Measurements from ENCODE around the gene SCT.

The SCT gene

DNA sequence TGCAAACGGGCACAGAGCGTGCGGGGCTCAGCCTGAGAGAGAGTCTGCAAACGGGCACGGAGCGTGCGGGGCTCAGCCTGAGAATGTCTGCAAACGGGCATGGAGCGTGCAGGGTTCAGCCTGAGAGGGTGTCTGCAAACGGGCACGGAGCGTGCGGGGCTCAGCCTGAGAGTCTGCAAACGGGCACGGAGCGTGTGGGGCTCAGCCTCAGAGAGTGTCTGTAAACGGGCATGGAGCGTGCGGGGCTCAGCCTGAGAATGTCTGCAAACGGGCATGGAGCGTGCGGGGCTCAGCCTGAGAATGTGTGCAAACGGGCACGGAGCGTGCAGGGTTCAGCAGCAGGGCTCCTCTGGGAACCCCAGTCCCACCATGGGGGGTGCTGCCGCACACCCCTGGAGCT lies 37.2 kb downstream of the SCT start:
- Histone ChIP-seq H3K9ac (no peak overlapping the region), H3K36me3 (ENCODE audit: control insufficient read depth, insufficient read depth, low read length) (no peaks in the 10 kb centered on the region), H3K27ac (no peak overlapping the region), H3K4me1 (no peaks in the 10 kb centered on the region), H2AFZ (no peak overlapping the region), H3K79me2 (peaks cover 3% of the 10 kb centered on the region), H3K27me3 (ENCODE audit: control insufficient read depth, insufficient read depth, low read length) (no peaks in the 10 kb centered on the region), H3K9me3 (ENCODE audit: control insufficient read depth, low read length) (no peaks in the 10 kb centered on the region), H3K4me2 (ENCODE audit: low read length) (no peak overlapping the region), H3K4me3 (ENCODE audit: low read depth, low read length) (no peak overlapping the region)
- TF ChIP-seq, protein P1, sequence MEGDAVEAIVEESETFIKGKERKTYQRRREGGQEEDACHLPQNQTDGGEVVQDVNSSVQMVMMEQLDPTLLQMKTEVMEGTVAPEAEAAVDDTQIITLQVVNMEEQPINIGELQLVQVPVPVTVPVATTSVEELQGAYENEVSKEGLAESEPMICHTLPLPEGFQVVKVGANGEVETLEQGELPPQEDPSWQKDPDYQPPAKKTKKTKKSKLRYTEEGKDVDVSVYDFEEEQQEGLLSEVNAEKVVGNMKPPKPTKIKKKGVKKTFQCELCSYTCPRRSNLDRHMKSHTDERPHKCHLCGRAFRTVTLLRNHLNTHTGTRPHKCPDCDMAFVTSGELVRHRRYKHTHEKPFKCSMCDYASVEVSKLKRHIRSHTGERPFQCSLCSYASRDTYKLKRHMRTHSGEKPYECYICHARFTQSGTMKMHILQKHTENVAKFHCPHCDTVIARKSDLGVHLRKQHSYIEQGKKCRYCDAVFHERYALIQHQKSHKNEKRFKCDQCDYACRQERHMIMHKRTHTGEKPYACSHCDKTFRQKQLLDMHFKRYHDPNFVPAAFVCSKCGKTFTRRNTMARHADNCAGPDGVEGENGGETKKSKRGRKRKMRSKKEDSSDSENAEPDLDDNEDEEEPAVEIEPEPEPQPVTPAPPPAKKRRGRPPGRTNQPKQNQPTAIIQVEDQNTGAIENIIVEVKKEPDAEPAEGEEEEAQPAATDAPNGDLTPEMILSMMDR (IDR thresholded peaks at IDR 0.05) = no peak

DNA sequence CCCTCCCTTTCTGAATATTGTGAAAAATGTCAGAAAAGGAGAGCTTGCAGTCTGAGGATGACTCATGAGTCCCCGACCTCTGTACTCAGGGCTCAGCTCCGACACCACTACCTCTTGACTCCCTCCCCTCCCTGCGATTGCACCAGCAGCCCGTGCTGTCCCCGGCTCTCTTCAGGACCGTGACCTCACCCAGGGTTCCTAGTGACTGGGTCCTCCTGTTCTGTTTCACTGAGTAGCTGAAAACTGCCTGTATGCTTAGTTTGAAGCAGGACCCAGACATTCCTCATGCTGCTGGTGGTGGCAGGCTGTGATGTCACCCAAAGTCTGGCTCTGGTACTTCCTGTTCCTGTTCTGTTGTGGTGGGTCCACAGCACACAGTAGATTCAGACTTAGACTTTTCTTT lies 39.0 kb downstream of the SCT start:
- Histone ChIP-seq H3K4me3 (ENCODE audit: low read depth, low read length) (no peak overlapping the region), H3K27ac (no peak overlapping the region), H3K27me3 (ENCODE audit: control insufficient read depth, insufficient read depth, low read length) (no peaks in the 10 kb centered on the region), H3K79me2 (peaks cover 12% of the 10 kb centered on the region), H3K9ac (no peak overlapping the region), H3K4me1 (no peaks in the 10 kb centered on the region), H3K36me3 (ENCODE audit: control insufficient read depth, insufficient read depth, low read length) (no peaks in the 10 kb centered on the region), H3K9me3 (ENCODE audit: control insufficient read depth, low read length) (no peaks in the 10 kb centered on the region), H2AFZ (no peak overlapping the region), H3K4me2 (ENCODE audit: low read length) (no peak overlapping the region)
- TF ChIP-seq, protein P1 (IDR thresholded peaks at IDR 0.05) = no peak

DNA sequence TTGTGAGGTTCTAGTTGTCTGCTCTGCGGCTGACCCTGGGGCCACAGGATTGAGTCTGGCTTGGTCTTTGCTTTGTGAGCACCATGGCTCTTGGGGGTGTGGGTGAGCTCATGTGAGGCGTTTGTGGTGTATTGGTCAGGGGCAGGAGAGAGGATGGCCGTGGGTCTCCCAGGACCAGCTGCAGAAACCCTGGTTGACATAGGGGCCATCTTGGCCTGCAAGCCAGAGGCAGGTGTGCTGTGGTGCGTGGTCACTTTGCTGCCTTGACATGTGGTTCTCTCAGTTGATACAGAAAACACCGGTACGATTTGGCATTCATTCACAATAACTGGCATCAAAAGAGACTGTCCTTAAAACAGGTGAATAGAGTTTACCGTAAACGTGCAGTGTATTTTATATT lies 39.4 kb downstream of the SCT start:
- Histone ChIP-seq H3K79me2 (peaks cover 12% of the 10 kb centered on the region), H3K9ac (no peak overlapping the region), H3K27me3 (ENCODE audit: control insufficient read depth, insufficient read depth, low read length) (no peaks in the 10 kb centered on the region), H3K9me3 (ENCODE audit: control insufficient read depth, low read length) (no peaks in the 10 kb centered on the region), H3K4me1 (no peaks in the 10 kb centered on the region), H3K36me3 (ENCODE audit: control insufficient read depth, insufficient read depth, low read length) (no peaks in the 10 kb centered on the region), H3K4me3 (ENCODE audit: low read depth, low read length) (no peak overlapping the region), H3K4me2 (ENCODE audit: low read length) (no peak overlapping the region), H2AFZ (no peak overlapping the region), H3K27ac (no peak overlapping the region)
- TF ChIP-seq, protein P1 (IDR thresholded peaks at IDR 0.05) = no peak

DNA sequence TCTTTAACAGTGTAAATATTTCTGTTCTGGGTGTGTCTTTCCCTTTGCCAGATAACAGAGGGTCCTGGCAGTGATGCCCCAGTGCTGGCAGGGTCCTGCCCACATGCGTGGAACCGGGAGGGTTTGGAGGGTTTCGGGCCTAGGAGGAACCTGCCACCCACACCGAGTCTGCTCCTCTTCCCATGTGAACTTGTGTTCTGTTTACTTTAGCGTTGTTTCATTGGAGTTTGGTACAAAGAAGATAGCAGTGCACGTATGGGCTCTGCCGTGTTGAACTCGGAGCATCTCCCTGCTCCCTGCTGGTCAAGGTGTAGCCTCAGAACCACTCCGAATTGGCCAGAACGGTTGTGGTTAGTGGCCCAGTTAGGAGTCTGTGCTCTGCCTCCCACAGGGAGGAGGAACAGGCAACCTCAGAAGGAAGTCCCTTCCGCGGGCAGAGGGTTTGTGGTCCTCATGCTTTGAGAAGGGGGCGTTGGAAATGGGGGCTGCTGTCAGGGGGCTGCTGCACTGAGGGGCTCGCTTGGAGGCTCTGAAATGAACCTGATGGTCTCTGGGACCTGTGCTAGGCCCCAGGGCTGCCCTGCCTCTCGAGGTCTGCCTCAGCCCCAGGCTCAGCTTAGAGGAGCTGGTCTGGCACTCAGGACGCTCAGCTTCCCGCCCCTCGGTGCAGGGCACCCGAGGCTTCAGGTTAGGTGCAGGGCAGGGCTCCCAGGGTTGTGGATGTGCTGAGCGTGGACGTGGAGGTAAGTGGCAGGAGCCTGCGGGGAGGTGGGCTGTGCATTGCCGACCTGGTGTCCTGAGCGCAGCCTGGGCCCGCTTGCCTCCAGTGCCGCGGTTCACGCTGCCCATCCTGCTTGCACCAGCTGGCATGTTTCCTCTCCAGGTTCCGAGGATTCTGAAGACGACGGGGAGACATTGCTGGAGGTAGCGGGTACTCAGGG lies 40.3 kb downstream of the SCT start:
- Histone ChIP-seq H3K9me3 (ENCODE audit: control insufficient read depth, low read length) (no peaks in the 10 kb centered on the region), H3K9ac (no peak overlapping the region), H3K36me3 (ENCODE audit: control insufficient read depth, insufficient read depth, low read length) (no peaks in the 10 kb centered on the region), H2AFZ (no peak overlapping the region), H3K27me3 (ENCODE audit: control insufficient read depth, insufficient read depth, low read length) (no peaks in the 10 kb centered on the region), H3K4me2 (ENCODE audit: low read length) (no peak overlapping the region), H3K27ac (no peak overlapping the region), H3K4me3 (ENCODE audit: low read depth, low read length) (no peak overlapping the region), H3K4me1 (no peaks in the 10 kb centered on the region), H3K79me2 (peaks cover 17% of the 10 kb centered on the region)
- TF ChIP-seq, protein P1 (IDR thresholded peaks at IDR 0.05) = no peak

DNA sequence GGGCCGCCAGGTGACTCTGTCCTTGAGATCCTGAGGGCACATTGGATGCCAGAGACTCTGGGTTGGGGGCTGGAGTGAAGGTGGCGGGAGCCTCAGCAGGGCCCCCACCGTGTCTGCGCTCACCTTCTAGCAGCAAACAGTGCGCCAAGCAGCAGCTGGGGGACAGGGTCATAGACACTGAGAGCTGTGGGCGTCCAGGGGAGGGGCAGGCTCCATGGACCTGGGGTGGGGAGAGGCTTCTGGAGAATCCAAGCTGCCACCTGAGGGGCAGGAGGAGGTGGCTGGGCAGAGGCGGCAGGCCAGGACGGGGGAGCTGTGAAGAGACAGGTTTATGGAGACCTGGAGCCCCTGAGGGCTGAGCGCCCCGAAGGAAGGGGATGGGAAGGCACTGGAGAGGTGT lies 42.7 kb downstream of the SCT start:
- Histone ChIP-seq H3K36me3 (ENCODE audit: control insufficient read depth, insufficient read depth, low read length) (no peaks in the 10 kb centered on the region), H3K27me3 (ENCODE audit: control insufficient read depth, insufficient read depth, low read length) (no peaks in the 10 kb centered on the region), H3K27ac (no peak overlapping the region), H3K4me1 (no peaks in the 10 kb centered on the region), H2AFZ (no peak overlapping the region), H3K9ac (no peak overlapping the region), H3K9me3 (ENCODE audit: control insufficient read depth, low read length) (no peaks in the 10 kb centered on the region), H3K4me3 (ENCODE audit: low read depth, low read length) (no peak overlapping the region), H3K79me2 (peaks cover 32% of the 10 kb centered on the region), H3K4me2 (ENCODE audit: low read length) (no peak overlapping the region)
- TF ChIP-seq, protein P1 (IDR thresholded peaks at IDR 0.05) = no peak

Measured in parathyroid adenoma (tissue), 2 donors.